NCI-H2029 treated with DMSO at 0.1 percent for 48 hours (cell line): Measurements from ENCODE around the gene SLC2A4.
"Not testable (repeated sequence)": the region's sequence is repeated elsewhere in the genome, so short reads cannot be mapped to it uniquely, and the experiment has no call there.

Source experiments
- DNase-seq: peaks from one replicate; lab custom pipeline; 2025; lab: John Stamatoyannopoulos, UW

SLC2A4 gene

GRCh38 chr17:7324438-7324779 is 42.9 kb downstream of the SLC2A4 start:
- no peak for DNase-seq

DNA sequence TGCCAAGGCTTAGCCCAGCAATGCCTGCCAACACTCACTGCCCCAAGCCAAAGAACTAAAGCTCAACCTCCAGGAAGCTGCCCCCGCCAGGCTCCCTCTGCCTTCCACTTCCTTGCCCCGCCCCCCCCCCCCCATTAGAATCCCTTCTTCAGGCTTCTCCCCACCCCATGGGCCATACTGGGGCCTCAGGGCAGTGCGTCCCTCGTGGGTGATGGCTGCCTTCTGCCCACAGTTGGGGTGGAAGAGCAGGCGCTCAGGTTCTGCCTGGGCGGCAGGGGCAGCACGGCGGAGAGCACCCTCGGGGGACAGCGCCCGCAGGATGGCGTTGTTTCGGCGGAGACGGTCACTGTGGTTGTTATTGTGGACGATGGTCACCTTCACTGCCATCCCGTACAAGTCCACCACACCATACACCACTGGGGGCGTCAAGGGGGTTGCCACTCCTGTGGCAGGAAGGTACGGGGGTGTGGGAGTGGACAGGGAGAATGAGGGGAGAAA is 43.6 kb downstream of the SLC2A4 start:
- no peak for DNase-seq

DNA sequence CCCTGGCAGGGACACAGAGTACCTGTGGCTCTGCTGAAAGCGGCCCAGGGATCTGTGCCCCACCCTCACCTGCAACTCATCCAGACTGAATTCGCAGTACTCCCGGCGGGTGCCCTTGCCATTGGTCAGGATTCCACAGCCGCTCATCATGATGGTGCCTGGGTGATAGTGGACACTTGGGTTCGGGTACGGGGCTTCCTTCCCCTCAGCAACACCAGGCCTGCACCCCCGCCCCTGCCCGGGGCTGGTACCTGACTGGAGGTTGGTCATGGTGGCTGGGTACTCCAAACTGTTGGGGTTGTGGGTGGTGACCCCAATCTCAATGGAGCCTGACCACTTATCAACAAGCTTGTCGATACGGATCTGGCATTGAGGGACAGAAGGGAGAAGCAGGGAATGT is 44.7 kb downstream of the SLC2A4 start:
- no peak for DNase-seq

GRCh38 chr17:7327056-7327455 is 45.5 kb downstream of the SLC2A4 start:
- no peak for DNase-seq

GRCh38 chr17:7327501-7327900 is 46.0 kb downstream of the SLC2A4 start:
- DNase-seq = no peak

GRCh38 chr17:7328009-7328408 is 46.5 kb downstream of the SLC2A4 start:
- DNase-seq = no peak

- DNase-seq = no peak
Observed at GRCh38 chr17:7328840-7329373, 47.4 kb downstream of the SLC2A4 start, which contains the start of gene NEURL4. TSS of gene NEURL4 (minus strand) at chr17:7329335. CDS start at chr17:7329312, 23 bp downstream.

GRCh38 chr17:7329374-7329996 is 48.0 kb downstream of the SLC2A4 start:
- DNase-seq = peak; percentile 69

DNA sequence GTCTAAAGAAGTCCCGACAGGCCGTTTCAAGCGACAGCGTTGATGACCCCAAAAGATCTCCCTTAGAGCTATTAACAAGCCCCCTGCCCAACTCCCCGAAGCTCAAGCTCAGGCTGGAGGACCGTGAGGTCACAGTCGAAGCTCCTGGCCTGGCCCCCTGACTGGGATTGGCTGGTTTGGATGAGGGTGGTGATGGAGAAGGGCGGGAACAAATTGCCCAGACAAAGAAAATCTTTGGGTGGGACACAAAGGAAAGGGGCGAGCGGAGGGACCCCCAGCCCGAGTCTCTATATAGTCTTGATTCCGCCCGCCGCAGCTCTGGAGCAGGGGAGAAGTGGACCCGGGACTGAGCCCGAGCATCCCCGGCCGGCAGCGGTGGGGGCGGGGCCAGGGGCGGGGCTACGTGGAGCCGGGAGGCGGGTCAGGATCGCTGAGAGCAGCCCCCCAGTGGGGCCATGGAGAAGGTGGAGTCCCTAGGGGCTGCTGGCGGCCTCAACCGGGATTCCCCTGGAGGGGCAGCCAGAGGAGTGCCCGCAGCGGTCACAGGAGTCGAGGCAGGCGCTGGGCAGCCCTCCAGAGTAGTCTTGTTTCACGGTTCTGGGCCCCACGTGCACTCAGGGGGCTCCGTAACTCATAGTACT is 48.6 kb downstream of the SLC2A4 start:
- DNase-seq = peak; percentile 18

DNA sequence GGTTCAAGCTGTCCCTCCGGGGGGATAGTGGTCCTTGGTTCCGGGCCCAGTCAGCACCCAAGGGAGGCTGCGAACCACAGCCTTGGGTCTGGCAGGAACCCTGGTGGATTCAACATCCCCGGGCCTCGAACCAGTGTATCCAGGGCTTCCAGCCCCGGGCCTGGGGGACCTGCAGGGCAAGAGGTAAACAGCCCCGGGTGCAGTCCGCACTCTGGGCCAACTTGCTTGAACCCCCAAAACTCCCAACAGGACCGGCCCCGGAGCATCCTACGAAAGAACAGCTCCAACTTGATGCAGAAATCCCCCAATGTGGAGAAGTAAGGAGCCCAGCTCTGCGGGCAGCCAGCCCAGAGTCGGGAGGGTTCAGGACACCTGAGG is 49.1 kb downstream of the SLC2A4 start:
- DNase-seq = no peak

- DNase-seq = no peak
Observed at GRCh38 chr17:7332111-7332510, 50.6 kb downstream of the SLC2A4 start.

DNA sequence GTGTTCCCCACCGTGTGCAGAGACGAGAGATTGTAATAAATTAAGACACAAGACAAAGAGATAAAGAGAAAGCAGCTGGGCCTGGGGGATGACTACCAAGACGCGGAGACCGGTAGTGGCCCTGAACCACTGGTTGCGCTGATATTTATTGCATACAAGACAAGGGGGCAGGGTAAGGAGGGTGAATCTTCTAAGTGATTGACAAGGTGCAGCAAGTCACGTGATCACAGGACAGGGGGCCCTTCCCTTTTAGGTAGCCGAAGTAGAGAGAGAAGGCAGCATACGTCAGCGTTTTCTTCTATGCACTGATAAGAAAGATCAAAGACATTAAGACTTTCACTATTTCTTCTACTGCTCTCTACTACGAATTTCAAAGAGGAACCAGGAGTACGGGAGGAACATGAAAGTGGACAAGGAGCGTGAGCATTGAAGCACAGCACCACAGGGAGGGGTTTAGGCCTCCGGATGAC is 51.1 kb downstream of the SLC2A4 start:
- not testable (repeated sequence) for DNase-seq

DNA sequence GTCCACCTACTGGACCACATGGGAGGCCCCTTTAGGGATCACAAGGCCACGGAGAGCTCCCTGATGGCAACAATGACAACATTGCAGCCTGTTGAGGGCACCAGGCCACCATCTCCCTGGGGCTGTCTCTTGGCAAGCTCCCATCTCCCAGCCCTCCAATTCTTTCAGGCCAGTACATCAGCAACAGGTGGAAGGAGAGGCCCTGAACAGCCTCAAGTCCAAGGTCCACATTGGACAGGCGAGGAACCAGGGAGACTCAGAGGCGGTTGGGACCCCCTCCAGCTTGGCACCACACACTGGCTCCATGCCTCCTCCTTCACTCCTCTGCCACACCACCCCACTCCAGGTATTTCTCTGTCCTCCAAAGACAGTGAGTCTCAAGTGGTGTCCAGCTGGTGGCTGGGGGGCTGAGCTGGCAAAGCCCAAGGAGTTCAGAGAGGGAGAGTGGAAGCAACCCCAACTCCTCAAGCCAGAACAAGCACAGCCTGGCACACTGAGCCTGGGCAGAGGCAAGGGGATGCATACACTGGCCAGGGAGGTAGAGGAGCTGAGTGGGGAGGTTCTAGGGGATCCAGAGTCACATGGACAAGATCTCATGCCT is 53.5 kb downstream of the SLC2A4 start:
- DNase-seq = no peak

DNA sequence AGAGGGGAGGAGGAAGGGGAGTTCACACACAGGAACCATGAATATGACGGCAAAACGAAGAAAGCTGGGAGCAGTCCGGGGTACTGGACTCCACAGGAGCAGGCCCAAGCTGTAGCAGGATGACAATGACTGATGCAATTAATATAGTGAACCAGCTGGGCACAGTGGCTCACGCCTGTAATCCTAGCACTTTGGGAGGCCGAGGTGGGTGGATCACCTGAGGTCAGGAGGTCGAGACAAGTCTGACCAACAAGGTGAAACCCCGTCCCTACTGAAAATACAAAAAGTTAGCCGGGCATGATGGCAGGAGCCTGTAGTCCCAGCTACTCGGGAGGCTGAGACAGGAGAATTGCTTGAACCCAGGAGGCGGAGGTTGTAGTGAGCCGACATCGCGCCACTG is 54.2 kb downstream of the SLC2A4 start:
- not testable (repeated sequence) for DNase-seq

- no peak for DNase-seq
Observed at GRCh38 chr17:7336240-7337175, 55.0 kb downstream of the SLC2A4 start, which contains the start of gene ACAP1. TSS of gene ACAP1 (plus strand) at chr17:7336529. CDS start at chr17:7336735, 206 bp downstream.

DNA sequence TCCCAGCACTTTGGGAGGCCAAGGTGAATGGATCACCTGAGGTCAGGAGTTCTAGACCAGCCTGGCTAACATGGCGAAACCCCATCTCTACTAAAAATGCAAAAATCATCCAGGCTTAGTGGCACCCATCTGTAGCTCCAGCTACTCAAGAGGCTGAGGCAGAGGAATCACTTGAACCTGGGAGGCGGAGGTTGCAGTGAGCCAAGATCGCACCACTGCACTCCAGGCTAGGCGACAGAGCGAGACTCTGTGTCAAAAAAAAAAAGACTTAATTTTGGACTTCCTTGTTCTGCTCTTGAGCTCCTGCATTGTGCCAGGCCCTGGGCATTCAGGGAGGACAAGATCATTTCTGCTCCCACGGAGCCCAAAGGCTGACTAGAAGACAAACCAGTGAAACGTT is 56.1 kb downstream of the SLC2A4 start:
- not testable (repeated sequence) for DNase-seq
